NCI-H2196 (cell line): ENCODE data around the gene ZNF614.
"Not testable (repeated sequence)": the region's sequence is repeated elsewhere in the genome, so short reads cannot be mapped to it uniquely, and the experiment has no call there.

Experiments
- DNase-seq: peaks from one replicate; lab custom pipeline; 2025; ENCODE audit not compliant: unreplicated experiment; lab: John Stamatoyannopoulos, UW

Gene ZNF614

DNA sequence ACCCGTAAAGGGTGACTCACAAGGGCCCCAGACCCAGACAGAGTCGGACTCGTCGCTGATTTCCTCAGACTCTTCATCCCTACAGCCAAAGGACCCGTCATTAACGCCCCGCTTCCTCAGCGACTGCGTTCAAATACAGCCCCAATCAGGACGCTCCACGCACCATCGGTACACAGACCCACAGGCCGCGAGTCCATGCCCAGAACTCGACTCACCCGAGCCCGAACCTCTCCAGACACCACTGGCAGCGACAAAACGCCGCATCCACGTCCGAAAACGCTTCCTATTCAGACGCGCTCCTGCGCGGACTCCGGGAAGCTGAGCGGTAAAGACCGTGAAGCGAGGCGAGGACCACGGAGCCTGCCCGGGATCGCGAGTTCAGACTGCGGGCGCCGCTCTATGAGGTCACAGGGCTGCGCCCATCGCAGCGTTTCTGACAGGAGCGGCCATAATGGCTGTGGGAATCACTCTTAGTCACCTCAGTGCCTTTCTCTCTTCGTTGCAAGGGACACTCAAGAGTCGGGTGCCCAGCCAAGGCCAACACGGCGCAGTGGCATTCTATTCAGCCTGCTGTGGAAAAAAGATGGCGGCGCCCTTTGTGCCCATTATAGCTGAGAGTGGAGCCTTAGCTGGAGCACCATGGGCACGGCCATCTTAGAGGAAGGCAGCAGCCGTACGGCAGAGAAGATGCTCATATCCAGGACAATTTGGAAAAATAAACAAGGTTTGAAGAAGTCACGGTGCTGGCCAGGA, at the start of gene ZNF614:
TSS of gene ZNF614 (minus strand) at position 353 of the 753 bp plus-strand sequence. CDS start 2,634 bp downstream, outside the sequence.
- DNase-seq: peak; percentile 86

DNA sequence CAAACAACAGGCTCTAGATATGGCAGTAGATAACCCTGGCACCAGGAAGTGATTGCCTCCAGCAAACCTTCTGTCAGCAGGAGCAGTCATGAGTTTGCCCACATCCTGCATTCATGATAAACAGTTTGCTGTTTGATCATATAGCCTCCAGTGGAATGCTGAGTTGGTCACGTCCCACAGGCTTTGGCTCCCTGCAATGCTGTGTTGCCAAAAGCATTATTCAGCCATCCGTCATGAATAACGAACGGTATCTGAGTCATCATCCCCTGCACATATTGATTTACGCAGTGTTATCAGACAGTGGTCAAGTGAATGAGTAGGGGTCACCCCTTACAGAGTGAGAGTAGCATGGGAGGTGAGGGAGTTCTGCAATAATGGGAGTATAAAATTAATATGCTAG, 42.3 kb upstream of the ZNF614 start:
- DNase-seq: no peak

DNA sequence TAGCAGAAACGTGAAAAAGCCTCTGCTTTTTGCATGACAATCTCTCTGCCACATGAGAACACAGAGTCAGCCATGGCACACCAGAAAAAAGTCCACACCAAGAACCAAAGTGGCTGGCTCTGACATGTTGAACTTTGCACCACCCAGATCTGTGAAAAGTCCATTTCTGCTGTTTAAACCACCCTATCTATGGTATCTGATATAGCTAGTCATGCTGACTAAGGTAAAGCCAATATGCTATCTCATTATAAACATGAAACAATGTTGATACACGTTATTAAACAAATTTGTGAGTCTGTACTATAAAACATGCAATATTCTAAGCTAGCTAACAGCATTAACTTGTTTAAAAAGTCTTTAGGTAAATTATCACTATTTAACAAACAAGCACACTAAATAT, 41.5 kb upstream of the ZNF614 start:
- no peak for DNase-seq

DNA sequence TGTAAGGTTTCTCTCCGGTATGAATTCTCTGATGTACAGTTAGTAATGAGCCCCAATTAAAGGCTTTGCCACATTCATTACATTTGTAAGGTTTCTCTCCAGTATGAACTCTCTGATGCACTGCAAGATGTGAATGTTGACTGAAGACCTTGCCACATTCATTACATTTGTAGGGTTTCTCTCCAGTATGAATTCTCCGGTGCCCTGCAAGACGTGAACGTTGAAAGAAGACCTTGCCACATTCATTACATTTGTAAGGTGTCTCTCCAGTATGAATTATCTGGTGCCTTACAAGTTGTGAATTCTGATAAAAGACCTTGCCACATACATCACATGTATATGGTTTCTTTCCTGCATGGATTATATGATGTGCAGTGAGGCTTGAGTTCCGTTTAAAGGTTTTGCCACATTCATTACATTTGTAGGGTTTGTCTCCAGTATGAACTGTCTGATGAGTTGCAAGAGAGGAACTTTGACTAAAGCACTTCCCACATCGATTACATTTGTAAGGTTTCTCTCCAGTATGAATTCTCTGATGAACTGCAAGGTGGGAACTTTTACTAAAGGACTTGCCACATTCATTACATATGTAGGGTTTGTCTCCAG, 38.2 kb upstream of the ZNF614 start:
- no peak for DNase-seq

DNA sequence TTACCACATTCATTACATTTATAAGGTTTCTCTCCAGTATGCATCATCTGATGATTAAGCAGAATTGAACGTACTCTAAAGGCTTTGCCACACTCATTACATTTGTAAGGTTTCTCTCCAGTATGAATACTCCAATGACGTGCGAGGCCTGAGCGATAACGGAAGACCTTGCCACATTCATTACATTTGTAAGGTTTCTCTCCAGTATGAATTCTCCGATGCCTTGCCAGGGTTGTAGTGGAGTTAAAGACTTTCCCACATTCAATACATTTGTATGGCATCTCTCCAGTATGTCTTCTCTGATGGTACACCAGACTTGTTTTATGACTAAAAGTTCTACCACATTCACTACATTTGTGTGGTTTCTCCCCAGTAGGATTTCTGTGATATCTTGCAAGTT, 37.2 kb upstream of the ZNF614 start:
- DNase-seq: no peak

DNA sequence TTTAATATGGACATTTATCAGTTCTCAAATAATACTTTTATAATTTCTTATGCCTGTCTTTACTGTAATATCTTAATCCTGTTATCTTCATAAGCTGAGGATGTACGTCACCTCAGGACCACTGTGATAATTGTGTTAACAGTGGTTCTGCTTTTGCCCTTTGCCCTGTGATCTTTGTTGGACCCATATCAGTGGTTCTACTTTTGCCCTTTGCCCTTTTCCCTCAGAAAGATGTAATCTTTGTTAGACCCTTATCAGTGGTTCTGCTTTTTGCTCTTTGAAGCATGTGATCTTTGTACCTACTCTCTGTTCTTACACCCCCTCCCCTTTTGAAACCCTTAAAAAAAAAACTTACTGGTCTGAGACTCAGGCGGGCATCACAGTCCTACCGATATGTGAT, 28.3 kb upstream of the ZNF614 start:
- DNase-seq: not testable (repeated sequence)

DNA sequence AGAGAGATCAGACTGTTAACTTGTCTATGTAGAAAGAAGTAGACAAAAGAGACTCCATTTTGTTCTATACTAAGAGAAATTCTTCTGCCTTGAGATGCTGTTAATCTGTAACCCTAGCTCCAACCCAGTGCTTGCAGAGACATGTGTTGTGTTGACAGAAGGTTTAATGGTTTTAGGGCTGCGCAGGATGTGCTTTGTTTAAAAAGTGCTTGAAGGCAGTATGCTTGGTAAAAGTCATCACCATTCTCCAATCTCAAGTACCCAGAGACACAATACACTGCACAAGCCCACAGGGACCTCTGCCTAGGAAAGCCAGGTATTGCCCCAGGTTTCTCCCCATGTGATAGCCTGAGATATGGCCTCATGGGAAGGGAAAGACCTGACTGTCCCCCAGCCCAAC, 23.6 kb upstream of the ZNF614 start:
- DNase-seq: not testable (repeated sequence)

DNA sequence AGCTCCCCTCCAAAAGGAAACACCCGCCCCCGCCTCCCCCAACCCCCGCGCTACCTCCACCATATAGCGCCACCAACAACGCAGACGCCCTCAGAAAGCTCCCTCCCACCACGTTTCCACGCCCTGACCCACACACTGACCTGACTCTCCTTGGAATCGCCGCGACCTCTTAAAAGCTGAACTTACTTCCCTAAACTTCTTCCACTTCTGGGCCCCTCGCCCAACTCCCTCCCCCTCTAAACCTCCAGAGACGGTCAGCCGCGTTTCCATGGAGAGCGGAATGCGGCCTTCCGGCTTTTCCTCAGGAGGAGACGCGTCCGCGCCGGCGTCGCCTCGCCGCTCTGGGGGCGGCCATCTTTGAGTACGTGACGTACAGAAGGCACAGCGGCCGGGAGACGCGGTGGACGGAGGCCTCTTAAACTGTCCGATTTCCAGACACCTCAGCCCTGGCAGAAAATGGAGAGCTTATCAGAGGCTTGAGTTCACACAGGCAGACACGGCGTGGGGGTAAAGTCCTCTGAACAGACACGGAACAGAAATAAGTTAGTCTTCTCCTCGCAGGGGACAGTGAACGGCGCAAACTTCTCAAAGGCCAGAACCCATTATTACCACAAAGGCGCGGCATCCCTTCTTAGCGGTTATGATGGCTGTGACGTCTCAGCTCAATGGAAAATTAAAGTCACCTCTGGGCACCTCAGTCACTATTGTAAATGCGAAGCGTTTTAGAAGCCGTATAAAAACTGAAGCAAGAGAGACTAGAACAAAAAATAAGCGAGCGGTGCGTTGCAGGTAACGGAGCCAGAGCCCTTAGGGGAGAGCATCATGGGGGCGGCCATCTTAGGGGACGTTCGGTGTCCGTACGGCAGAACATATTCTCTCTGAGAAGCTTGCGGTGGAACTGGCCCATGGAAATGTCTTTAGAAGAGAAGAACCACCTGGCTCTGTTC, 20.6 kb upstream of the ZNF614 start, which contains the start of gene ZNF432:
TSS of gene ZNF432 (minus strand) at position 284 of the 947 bp plus-strand sequence. CDS start 1,970 bp downstream, outside the sequence.
- DNase-seq: peak; percentile 91

DNA sequence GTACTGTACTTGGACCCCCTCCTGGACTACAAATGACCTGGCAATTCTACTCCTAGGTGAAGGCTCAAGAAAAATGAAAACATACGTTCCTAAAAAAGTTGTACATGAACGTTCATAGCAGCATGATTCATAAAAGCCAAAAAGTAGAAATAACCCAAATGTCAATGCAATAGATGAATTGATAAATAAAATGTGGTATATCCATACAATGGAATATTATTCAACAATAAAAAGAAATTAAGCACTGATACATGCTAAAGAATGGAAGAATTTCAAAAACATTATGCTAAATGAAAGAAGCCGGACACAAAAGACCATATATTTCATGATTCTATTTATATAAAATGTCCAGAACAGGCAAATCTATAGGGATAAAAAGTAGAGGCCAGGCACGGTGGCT, 11.0 kb upstream of the ZNF614 start:
- no peak for DNase-seq

DNA sequence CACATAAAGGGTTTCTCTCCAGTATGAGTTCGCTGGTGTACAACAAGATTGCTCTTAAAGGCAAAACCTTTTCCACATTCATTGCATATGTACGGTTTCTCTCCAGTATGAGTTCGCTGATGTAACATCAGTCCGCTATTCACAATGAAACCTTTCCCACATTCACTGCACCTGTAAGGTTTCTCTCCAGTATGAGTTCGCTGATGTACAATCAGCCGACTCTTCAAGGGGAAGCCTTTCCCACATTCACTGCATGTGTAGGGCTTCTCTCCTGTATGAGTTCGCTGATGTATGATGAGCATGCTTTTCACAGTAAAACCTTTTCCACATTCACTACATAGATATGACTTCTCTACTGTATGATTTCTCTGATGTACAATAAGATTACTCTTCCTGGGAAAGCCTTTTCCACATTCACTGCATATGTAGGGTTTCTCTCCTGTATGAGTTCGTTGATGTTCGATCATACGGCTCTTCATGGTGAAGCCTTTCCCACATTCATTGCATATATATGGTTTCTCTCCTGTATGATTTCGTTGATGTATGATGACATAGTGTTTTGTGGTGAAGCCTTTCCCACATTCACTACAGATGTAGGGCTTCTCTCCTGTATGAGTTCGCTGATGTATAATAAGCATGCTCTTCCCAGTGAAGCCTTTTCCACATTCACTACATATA, 6.0 kb upstream of the ZNF614 start:
- no peak for DNase-seq

DNA sequence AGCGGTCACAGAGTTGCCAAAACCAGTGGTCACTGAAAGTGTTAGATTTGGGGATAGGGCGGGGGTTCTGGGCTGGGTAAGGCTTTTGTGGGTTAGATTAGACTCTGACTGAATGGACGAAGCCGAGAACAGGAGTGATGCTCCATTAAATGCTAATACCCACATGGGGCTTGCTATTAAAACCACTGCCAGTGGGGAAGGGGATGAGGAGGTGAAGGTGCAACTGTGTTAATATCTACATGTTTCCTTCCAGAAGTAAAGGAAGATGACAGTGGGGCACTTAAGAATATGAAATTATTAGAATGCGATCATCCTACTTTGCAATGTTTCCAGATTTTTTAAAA, 573 bp upstream of the ZNF614 start:
- DNase-seq: peak; percentile 48

DNA sequence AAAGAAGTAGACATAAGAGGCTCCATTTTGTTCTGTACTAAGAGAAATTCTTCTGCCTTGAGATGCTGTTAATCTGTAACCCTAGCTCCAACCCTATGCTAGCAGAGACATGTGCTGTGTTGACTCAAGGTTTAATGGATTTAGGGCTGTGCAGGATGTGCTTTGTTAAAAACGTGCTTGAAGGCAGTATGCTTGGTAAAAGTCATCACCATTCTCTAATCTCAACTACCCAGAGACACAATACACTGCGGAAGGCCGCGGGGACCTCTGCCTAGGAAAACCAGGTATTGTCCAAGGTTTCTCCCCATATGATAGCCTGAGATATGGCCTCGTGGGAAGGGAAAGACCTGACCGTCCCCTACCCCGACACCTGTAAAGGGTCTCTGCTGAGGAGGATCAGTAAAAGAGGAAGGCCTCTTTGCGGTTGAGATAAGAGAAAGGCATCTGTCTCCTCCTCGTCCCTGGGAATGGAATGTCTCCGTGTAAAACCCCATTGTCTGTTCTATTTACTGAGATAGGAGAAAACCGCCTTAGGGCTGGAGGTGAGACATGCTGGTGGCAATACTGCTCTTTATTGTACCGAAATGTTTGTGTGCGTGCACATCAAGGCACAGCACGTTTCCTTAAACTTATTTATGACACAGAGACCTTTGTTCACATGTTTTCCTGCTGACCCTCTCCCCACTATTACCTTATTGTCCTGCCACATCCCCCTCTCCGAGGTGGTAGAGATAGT, 1.8 kb downstream of the ZNF614 start:
- not testable (repeated sequence) for DNase-seq

DNA sequence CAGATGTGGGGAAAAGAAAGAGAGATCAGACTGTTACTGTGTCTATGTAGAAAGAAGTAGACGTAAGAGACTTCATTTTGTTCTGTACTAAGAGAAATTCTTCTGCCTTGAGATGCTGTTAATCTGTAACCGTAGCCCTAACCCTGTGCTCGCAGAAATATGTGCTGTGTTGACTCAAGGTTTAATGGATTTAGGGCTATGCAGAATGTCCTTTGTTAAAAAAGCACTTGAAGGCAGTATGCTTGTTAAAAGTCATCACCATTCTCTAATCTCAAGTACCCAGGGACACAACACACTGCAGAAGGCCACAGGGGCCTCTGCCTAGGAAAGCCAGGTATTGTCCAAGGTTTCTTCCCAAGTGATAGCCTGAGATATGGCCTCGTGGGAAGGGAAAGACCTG, 3.7 kb downstream of the ZNF614 start:
- DNase-seq: not testable (repeated sequence)

DNA sequence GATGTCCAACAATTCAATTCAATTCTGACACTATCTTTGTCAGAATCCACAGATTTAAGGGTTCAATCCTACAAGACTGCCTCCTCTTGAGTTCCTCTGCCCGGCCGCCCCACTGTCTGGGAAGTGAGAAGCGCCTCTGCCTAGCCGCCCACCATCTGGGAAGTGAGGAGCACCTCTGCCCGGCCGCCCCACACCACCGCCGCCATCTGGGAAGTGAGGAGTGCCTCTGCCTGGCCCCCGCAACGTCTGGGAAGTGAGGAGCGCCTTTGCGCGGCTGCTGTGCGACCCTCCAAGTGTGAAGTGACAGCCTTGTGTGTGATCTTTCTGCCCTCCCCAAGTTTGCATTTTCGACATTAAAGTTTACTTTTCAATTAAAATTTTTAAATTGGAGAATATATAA, 6.0 kb downstream of the ZNF614 start:
- DNase-seq: no peak

DNA sequence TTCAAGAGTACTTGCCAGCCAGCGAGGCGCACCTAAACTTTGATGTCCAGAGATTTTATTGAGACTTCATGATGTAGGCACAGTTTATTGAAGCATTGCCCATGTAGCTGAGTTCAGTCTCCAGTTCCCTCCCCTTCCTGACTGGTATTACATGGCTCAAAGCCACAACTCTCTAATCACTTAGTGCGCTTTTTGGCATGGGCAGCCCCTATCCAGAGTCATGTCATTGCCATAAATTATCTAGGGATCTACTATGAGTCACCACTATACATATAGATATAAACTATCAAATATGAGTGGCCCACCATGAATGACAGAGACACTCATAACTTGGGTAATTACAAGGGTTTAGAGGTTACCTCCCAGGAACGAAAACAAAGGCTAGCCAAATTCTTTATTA, 7.7 kb downstream of the ZNF614 start:
- no peak for DNase-seq

DNA sequence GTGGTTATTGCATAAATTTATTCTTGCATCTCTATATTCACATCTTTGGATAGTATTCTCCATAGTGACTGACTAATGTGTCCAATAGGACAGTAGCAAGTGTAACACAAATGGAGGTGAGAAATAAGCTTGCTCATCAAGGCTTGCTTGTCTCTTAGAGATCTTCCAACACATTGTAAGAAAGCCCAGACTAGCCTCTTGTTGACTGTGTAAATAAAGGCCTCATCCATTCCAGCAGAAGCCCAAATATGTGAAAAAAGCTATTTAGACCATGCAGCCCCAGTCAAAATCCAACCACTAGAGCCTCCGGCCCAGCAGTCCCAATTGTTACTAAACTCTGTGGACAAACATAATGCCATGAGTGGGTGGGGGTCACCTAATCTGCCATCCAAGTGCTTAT, 17.5 kb downstream of the ZNF614 start:
- no peak for DNase-seq

DNA sequence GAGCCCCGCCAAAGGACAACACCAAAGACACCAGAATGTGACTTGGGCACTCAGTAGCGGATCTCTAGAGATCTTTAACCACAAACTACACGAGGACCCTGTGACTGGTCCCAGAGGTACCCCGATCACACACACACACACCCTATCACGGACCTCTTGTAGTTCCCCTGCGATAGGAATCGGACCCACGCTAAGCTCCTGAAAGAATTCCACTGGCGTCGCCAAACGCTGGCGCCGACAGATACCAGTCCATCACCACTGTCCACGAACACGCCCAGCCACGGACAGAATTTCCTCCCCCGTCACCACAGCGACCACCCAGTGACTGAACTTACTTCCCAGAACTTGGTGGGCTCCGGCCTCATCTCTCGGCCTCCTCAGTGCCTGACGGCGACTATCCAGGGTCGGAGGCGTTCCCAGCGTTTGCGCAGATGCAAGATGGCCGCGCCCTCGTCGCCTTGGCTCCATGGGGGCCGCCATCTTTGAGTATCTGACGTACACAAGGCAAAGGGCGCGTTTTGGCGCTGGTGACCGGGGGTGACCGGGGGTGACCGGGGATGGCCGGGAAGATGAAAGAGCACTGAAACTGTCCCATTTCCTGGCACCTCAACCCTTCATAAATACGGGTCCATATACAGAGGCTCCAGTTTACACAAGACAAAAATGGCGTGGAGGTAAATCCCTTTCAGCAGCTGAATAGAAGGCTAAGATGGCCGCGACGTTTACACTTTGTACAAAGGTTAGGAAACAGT, 20.2 kb downstream of the ZNF614 start, which contains the start of gene ZNF615:
TSS of gene ZNF615 (minus strand) at position 406 of the 752 bp plus-strand sequence. CDS start 4,500 bp downstream, outside the sequence.
- peak; percentile 84 for DNase-seq

DNA sequence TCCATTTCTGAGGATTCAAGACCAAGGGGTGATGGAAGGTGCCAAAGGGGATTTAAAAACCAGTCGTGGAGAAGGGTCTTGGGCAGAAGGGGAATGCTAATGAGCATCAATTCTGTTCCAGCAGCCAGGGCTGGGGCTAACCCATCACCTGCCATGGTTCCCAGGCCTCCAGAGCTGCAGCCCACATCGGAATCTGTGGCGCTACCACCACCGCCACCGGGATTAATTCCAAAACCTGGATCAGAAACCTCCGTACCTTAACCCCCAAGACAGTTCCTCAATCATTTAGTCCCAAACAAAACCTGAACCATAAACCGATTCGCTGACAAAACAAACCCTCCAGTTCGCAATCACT, 20.8 kb downstream of the ZNF614 start:
- no peak for DNase-seq

DNA sequence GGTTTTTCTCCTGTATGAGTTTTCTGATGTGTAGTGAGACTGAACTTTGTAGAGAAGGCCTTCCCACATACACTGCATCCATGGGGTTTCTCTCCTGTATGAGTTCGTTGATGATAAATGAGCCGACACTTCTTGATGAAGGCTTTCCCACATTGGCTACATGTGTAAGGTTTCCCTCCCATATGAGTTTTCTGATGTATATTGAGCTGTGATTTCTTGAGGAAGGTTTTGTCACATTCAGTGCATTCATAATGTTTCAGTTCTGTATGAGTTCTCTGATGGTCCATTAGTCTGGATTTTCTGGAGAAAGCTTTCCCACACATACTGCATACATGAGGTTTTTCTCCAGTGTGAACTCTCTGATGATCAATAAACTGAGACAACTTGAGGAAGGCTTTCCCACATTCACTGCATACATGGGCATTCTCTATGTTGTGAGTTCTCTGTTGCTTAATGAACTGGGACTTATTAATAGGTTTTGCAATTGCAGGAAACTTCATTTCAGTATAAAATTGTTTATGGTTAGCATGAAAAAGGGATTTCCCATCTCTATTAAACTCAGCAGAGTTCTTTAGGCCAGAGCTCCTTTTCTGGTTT, 34.0 kb downstream of the ZNF614 start:
- DNase-seq: no peak
